ENCODE results near the gene CAP2. TPM values are rescaled to one million over a fixed set of nuclear protein-coding genes. Genes with fewer than 3 reads are reported as not detected.
"Not testable (repeated sequence)": the region's sequence is repeated elsewhere in the genome, so short reads cannot be mapped to it uniquely, and the experiment has no call there.

The CAP2 gene
- total RNA-seq, 4 donors from 2014 or later, result 28.5 to 66.5 (median 59.0) TPM

- no peaks in the 10 kb centered on the region for H3K27me3 ChIP-seq
- WGBS, 2 donors (ENCODE audit: low coverage in 1 of 2), result 0 to 7% methylated on average over 2 to 8 of the region's 53 CpGs
- no peak for TF ChIP-seq POLR2A (IDR thresholded peaks at IDR 0.05)
- TF ChIP-seq POLR2AphosphoS5 (IDR thresholded peaks at IDR 0.05), result no peak
- no peak for TF ChIP-seq EP300 (IDR thresholded peaks at IDR 0.05)
- TF ChIP-seq CTCF (IDR thresholded peaks at IDR 0.05), result no peak
- H3K9me3 ChIP-seq, result peaks cover 0 to 11% (median 0%) of the 10 kb centered on the region in 3 donors
- H3K4me3 ChIP-seq, result peak overlapping the region; percentile 55 to 63
- H3K4me1 ChIP-seq, result peaks cover 4 to 22% (median 6%) of the 10 kb centered on the region in 3 donors
- H3K36me3 ChIP-seq, result no peaks in the 10 kb centered on the region
- ATAC-seq, result peak; percentile 64
- peak overlapping the region; percentile 57 to 89 (median 84) for H3K27ac ChIP-seq
Measured at GRCh38 chr6:17580518-17581048, 187.2 kb downstream of the CAP2 start.

- WGBS, 2 donors (ENCODE audit: low coverage in 1 of 2), result 90% methylated on average over 2 to 5 of the region's 7 CpGs
- not testable (repeated sequence) for H3K36me3 ChIP-seq, H3K4me3 ChIP-seq, ATAC-seq, H3K27me3 ChIP-seq
- peak overlapping the region in 3 of 4 donors; percentile 83 to 89 (median 85) for H3K27ac ChIP-seq
- peaks cover 4 to 22% (median 6%) of the 10 kb centered on the region in 3 donors for H3K4me1 ChIP-seq
- peaks cover 0 to 11% (median 0%) of the 10 kb centered on the region in 3 donors for H3K9me3 ChIP-seq
Measured at GRCh38 chr6:17581282-17581681, 187.9 kb downstream of the CAP2 start.

- Histone ChIP-seq H3K9me3 (no peaks in the 10 kb centered on the region), H3K4me1 (peaks cover 4 to 22% (median 6%) of the 10 kb centered on the region in 3 donors), H3K36me3 (no peaks in the 10 kb centered on the region), H3K4me3 (peak overlapping the region in 1 of 2 donors; percentile 8), H3K27ac (peak overlapping the region; percentile 75 to 84 (median 78)), H3K27me3 (no peaks in the 10 kb centered on the region)
- peak; percentile 52 for ATAC-seq
- WGBS, 2 donors (ENCODE audit: low coverage in 1 of 2), result 4 to 9% methylated on average over 5 of the region's 5 CpGs
- TF ChIP-seq POLR2AphosphoS5 (IDR thresholded peaks at IDR 0.05) (peak; percentile 53), POLR2A (IDR thresholded peaks at IDR 0.05) (no peak)
Measured at GRCh38 chr6:17583811-17584210, 190.4 kb downstream of the CAP2 start.

GRCh38 chr6:17584241-17584803 lies 190.9 kb downstream of the CAP2 start:
- ATAC-seq, result peak; percentile 89
- no peak for TF ChIP-seq POLR2AphosphoS5 (IDR thresholded peaks at IDR 0.05)
- peak; percentile 75 to 96 (median 88) for TF ChIP-seq CTCF (IDR thresholded peaks at IDR 0.05)
- Histone ChIP-seq H3K4me1 (peaks cover 4 to 22% (median 6%) of the 10 kb centered on the region in 3 donors), H3K4me3 (peak overlapping the region in 1 of 2 donors; percentile 8), H3K36me3 (no peaks in the 10 kb centered on the region), H3K27ac (peak overlapping the region; percentile 75 to 84 (median 78)), H3K27me3 (no peaks in the 10 kb centered on the region), H3K9me3 (no peaks in the 10 kb centered on the region)
- 0 to 6% methylated on average over 4 to 7 of the region's 7 CpGs for WGBS, 2 donors (ENCODE audit: low coverage in 1 of 2)

- ATAC-seq, result no peak
- Histone ChIP-seq H3K36me3 (no peaks in the 10 kb centered on the region), H3K4me1 (peaks cover 4 to 17% (median 6%) of the 10 kb centered on the region in 3 donors), H3K9me3 (no peaks in the 10 kb centered on the region), H3K4me3 (no peak overlapping the region), H3K27me3 (no peaks in the 10 kb centered on the region), H3K27ac (no peak overlapping the region)
- TF ChIP-seq POLR2AphosphoS5 (IDR thresholded peaks at IDR 0.05), result no peak
- no peak for TF ChIP-seq EP300 (IDR thresholded peaks at IDR 0.05)
- TF ChIP-seq CTCF (IDR thresholded peaks at IDR 0.05), result no peak
- TF ChIP-seq POLR2A (IDR thresholded peaks at IDR 0.05), result no peak
- 60 to 78% methylated on average over 2 to 7 of the region's 7 CpGs for WGBS, 2 donors (ENCODE audit: low coverage in 1 of 2)
Measured at GRCh38 chr6:17585766-17586490, 192.5 kb downstream of the CAP2 start.

GRCh38 chr6:17586623-17587022 lies 193.2 kb downstream of the CAP2 start:
- not testable (repeated sequence) for H3K9me3 ChIP-seq, H3K36me3 ChIP-seq, H3K27ac ChIP-seq, H3K4me3 ChIP-seq, H3K27me3 ChIP-seq, ATAC-seq
- peaks cover 4 to 16% (median 6%) of the 10 kb centered on the region in 3 donors for H3K4me1 ChIP-seq
- WGBS, 2 donors (ENCODE audit: low coverage in 1 of 2), result 85% methylated on average over 12 to 13 of the region's 13 CpGs
